ENCODE results near the gene MAP4.
A peak's percentile ranks its signal among the peaks of the same experiment; 100 is the strongest.
"Not testable (repeated sequence)": the region's sequence is repeated elsewhere in the genome, so short reads cannot be mapped to it uniquely, and the experiment has no call there.

Gene MAP4

GRCh38 chr3:47838503-47838902, 177.7 kb downstream of the MAP4 start:
- TF ChIP-seq CTCF (IDR thresholded peaks at IDR 0.05): no peak
- Histone ChIP-seq H3K27ac (no peak overlapping the region), H3K4me3 (no peak overlapping the region)
- no peak for DNase-seq (ENCODE audit: low spot score)

DNA sequence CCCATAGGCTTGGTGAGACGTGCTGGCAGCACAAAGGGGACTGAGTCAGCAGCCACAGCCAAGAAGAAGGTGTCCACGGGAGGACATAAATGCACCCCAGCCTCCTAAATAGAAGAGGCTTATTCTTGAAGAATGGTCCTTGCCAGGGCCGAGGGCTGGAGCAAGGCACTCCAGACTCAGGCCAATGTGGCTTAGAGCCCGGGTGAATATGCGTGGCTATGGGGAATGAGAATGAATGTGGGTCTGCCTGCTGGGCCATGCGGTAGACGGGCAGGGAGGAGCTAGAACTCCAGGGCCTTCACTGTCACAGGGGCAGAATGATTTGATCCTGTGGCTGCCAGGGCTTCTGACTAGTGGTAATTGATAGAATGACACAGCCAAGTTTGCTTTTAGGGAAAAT, 179.2 kb downstream of the MAP4 start:
- no peak overlapping the region for H3K4me3 ChIP-seq
- DNase-seq (ENCODE audit: low spot score): no peak
- TF ChIP-seq CTCF (IDR thresholded peaks at IDR 0.05): no peak
- H3K27ac ChIP-seq: no peak overlapping the region

DNA sequence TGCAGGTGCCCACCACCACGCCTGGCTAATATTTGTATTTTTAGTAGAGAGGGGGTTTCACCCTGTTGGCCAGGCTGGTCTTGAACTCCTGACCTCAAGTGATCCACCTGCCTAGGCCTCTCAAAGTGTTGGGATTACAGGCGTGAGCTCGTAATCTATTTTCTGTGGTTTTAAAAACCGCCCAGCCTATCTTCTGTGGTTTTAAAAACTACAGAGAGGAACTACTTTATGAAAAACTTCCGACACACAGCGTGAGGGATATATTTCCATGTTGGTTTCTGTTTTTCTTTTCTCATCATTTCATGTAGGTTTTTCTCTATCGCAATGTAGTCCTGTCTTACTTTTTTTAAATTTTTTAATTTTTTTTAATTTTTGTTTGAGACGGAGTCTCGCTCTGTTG, 186.7 kb downstream of the MAP4 start:
- H3K27ac ChIP-seq; H3K4me3 ChIP-seq; DNase-seq (ENCODE audit: low spot score): not testable (repeated sequence)

DNA sequence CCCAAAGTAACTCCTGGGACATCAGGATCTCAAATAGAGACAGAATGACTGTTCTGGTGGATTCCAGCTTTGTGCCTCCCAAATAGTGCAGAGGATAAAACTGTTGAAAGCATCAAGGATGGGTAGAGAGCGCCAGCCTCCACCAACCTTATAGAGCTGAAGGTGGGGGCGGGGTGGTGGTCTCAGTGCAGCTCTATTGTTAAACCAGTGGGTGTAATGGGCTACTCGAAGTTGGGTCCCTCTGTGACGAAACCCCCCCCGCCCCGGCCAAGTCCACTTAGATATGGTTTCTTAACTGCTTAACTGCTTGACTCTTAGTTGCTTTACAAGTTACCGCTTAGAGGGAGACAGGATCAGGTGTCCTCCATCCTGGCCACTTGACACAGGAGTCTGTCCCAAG, 190.6 kb downstream of the MAP4 start:
- Histone ChIP-seq H3K4me3 (peak overlapping the region; percentile 93), H3K27ac (peak overlapping the region; percentile 61 to 83)
- no peak for DNase-seq (ENCODE audit: low spot score)
- TF ChIP-seq CTCF (IDR thresholded peaks at IDR 0.05): no peak

- peak; percentile 78 for TF ChIP-seq CTCF (IDR thresholded peaks at IDR 0.05)
- peak overlapping the region; percentile 93 for H3K4me3 ChIP-seq
- DNase-seq (ENCODE audit: low spot score): peak; percentile 79
- H3K27ac ChIP-seq: peak overlapping the region; percentile 61 to 83
Measured at GRCh38 chr3:47824541-47825473, 191.4 kb downstream of the MAP4 start.

GRCh38 chr3:47817609-47818008, 198.6 kb downstream of the MAP4 start:
- Histone ChIP-seq H3K4me3 (no peak overlapping the region), H3K27ac (no peak overlapping the region)
- no peak for DNase-seq (ENCODE audit: low spot score)
- no peak for TF ChIP-seq CTCF (IDR thresholded peaks at IDR 0.05)

DNA sequence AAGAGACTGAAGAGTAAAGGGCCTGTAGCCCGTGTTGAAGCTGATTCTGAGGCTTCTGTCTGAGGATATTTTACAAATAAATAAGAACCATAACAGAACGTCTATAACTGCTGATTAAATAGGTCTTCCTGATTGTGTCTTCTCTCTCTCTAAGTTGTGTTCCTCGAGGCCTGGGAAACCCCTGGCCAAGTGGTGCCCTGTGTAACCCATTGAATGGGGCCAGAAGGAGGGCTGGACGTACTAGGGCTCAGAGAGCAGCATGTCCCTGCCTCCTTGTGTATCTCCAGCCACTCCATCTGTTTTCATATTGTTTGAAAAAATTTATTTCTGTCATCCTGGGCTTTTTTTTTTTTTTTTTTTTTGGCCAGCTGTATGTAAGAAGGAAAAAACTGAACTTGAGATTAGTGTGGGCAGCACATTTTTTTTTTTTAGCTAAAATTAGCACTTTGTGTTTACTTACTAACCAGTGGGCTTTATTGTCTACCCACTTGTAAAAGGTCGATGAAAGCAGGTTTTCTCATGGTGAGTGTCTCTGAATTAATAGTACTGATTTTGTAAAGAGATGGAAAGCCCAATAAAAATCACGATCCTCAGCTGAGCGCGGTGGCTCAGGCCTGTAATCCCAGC, 202.6 kb downstream of the MAP4 start:
- no peak overlapping the region for H3K27ac ChIP-seq
- DNase-seq (ENCODE audit: low spot score): no peak
- TF ChIP-seq CTCF (IDR thresholded peaks at IDR 0.05): no peak
- H3K4me3 ChIP-seq: no peak overlapping the region
